GM19025 (cell line): ENCODE measurements around the gene ZFAND5.

Experiments
- ATAC-seq: cut with Tn5 transposase; IDR thresholded peaks from one replicate; pipeline ENCODE4 v1.9.1; 2021; ENCODE audit warnings: mild to moderate bottlenecking, low read depth, moderate library complexity; ENCODE audit not compliant: unreplicated experiment

ZFAND5 gene, protein sequence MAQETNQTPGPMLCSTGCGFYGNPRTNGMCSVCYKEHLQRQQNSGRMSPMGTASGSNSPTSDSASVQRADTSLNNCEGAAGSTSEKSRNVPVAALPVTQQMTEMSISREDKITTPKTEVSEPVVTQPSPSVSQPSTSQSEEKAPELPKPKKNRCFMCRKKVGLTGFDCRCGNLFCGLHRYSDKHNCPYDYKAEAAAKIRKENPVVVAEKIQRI

DNA sequence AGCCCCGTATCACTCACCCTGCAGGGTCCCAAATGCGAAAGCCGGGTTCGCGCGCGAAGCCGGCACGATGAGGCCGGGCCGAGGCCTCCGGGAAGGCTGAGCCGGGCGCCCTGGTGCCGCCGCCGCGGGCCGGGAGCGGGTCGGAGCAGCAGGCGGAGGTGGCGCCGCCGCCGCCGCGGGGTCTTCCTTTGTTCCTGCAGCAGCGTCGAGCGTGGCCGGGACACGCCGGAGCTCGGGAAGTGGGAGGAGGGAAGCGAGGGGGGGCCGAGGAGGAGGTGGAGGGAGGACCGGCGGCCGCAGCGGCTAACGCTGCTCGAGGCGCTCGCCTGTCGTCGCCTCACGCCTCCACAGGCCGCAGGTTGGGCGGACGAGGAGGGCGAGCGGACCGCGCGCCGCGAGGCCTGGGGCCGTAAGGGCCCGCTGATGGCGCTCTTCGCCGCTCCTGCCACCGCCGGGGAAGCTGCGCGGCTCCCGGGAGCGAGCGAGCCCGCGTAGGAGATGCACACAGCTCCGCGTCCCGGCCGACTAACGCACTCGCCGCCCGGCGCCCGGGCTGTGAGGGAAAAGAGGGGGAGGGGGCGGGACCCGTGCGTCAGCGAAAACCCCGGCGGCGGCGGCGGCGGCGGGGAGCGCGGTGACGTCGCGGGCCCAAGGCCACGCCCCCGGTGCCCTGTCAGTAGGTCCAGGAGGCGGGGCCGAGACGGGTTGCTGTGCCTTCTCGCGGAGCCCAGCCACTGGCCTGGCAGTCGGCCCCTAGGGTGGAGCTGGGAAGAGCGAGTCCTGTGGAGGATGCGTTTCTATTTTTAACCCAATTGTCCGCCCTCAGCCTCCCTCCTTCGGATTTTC, at the start of gene ZFAND5:
ZFAND5 (minus strand) TSS at position 530 of the 846 bp plus-strand sequence. CDS start 4,430 bp downstream, outside the sequence.
- peak; percentile 79 for ATAC-seq

DNA sequence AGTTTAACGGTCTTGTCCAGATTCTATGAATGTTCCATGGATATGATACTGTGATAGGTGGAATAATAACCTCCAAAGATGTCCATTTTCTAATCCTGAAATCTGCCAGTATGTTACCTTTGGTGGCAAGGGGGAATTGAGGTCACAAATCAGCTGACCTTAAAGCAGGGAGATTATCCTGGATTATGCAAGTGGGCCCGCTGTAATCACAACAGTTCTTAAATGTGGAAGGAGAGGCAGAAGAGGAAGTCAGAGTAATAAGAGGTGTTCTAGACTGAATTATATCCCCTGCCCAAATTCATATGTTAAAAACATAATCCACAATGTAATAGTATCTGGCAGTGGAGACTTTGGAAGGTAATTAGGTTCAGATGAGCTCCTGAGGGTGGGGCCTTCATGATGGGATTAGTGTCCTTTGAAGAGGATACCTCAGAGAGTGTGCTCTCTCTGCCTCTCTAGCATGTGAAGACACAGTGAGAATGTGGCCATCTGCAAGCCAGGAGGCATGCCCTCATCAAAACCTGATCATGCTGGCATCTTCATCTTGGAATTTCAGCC, 47.6 kb upstream of the ZFAND5 start:
- no peak for ATAC-seq

DNA sequence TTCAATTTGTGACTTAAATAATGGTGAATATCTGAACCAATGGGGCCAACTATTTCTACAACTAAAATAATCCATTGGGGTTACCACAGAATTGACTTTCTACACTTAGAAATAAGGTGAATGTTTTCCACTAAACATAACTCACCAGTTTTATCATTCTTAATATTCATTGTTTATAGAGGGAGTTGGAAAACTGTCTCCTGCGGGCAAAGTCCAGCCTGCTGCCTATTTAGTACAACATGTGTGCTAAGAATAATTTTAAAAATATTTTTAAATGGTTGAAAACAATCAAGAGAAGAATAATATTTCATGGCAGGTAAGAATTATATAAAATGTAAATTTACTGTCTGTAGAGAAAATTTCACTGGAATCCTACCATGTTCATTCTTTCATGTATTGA, 45.2 kb upstream of the ZFAND5 start:
- no peak for ATAC-seq

DNA sequence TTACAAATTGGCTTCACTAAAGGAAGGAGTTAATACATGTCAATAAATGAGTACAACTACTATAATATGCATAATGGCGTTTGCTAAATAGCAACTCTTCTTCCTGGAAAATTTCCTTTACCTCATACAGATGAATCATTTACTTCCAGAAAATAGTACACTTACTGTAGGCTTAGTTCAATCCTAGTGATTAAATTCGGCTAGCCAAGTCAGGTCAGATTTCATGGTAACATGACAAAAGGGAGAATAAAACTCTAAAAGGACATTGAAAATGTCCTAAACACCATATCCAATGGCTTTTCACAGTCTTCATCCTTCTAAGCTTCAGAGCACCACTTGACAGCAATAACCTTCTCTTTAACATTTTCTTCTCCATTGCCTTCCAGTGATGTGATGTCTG, 42.1 kb upstream of the ZFAND5 start:
- ATAC-seq = no peak

DNA sequence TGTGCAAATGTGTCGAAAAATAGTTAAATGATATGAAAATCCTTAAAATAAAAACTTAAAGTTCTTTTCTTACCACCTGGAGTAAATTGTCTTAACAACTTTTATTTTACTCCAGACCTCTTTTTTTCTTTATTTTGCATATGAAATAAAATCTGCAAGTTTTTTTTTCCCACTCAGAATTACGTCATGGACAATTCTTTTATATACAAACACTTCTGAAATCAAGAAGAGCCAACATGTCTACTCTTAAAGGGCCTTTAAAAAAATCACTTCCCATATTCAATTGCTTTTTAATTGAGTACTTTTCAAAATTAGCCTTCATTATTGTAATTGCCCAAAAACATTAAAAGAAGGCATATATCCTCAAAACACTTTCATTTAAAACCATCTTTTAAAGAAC, 37.7 kb upstream of the ZFAND5 start:
- no peak for ATAC-seq

DNA sequence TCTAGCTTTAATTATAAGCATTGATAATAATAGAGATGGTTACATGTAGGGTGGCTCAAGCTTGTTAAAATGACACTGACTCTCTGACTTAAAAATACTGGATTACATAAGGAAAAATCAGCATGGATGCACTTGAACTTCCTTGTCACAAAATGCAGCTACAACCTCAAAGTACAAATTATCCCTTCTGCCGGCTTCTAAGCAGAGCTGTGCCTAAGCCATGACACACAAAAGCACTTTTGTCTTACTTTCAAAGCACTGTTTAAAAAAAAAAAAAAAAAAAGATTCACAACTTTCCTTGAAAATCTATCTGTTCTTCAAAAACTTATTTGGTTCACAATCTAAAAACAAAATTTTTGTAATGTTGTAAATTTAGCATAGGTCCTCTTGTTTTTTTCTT, 36.4 kb upstream of the ZFAND5 start:
- ATAC-seq = no peak

DNA sequence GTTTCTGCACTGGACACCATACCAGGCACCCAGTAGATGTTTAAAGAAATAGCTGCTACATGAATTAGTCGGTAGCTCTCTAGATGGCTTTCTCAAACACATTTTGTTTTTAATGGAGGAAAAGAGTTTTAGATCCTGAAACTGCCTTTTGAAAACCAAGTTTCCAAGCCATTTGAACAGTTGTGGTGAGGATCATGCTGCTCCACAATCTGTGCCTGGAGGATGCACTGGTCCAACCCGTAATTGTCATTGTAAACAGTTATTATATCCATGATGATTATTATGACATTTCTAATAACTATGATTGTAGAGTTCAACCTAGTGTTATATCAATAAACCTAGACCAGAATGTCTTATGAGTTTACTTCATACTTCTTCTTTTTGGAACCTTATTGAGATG, 35.9 kb upstream of the ZFAND5 start:
- no peak for ATAC-seq

DNA sequence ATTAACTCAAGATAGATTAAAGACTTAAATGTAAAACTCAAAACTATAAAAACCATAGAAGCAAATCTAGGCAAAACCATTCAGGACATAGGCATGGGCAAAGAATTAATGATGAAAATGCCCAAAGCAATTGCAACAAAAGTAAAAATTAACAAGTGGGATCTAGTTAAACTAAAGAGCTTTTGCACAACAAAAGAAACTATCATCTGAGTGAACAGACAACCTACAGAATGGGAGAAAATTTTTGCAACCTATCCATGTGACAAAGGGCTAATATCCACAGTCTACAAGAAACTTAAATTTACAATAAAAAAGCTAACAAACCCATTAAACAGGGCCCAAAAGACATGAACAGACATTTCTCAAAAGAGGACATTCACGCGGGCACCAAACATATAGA, 34.4 kb upstream of the ZFAND5 start:
- no peak for ATAC-seq

DNA sequence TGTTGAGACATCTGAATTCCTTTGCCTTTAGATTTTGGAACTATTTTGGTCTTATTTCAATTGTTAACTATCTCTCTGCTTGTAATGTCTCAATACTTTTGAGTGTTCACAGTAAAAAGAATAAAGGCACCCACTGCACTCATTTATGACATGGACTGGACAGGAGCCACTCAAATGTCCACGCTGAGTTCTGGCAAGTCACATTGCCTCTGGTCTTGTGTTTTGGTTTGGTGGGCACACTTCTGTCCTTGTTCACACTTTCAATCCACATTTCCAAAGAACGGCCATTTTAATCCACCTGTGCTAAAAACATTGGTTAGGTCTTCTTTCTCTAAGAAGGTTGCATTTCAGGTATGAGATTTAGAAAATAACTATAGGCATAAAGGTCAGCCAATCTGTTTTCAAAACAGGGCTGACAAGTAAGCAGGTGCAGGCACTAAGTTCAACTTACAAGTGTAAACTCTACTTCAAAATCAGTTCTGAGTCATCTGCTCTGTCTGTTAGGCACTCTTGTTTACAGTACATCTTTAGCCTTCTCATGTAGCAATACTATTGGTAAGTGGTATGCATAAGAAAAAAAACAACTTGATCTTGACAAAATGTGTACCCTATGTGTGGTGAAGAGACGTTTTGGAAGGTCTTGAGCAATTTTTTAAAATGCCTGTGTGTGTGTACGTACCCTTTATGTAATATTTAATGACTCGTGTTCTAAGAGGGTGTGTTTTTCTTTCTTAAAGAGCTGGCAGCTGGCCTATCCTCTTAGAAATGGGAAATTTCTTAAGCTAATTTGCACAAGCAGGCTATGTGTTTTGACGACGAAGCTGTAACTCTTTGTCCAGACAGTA, 31.5 kb upstream of the ZFAND5 start:
- ATAC-seq = no peak

DNA sequence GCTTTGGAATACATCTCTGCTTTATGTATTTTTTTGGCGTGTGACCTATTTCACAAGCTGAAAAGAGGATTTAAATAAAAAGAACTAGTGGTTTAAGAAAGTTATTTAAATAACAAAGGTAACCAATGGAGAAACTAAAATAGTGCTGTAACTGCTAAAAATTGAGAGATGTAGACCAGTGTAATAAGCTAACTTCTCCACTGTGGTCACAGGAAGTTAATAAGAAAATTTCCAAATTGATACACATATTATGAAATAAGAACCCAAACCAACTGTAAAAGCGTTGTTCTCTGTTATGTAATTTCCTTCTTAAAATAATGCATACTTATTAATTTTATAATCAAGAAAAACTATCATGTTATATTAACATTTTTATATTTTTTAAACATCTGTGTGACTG, 29.1 kb upstream of the ZFAND5 start:
- no peak for ATAC-seq

DNA sequence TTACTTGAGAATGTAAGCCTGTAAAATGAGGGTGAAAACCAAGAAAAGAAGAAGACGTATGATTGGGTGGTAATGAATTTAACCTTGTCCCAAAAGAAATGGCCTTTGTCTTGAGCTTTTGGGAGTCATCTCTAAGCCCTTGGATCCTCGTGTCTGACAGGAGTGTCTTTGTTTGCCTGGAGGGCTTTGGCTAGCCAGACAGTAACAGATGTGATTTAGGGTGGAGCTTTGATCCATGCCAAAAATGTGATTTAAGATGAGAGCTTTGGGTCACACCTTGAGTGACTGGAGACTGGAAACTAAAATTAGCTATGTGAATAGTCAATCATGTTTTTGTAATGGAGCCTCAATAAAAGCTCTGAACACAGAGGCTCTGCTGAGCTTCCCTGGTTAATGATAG, 25.9 kb upstream of the ZFAND5 start:
- ATAC-seq = no peak

DNA sequence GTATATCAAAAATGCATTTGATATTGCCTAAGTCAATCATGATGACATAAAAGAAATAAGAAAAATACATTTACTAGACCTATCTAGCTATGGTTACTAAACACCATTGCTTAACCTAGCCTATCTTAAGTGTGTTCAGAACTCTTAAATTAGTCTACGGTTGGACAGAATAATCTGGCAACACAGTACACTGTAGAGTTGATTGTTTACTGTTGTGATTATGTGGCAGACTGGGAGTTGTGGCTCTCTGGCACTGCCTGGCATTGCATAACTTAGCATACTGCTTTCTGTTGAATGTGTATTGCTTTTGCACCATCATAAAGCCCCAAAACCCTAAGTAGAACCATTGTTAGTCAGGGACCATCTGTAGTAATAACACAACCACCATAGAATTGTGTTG, 21.2 kb upstream of the ZFAND5 start:
- ATAC-seq = no peak

DNA sequence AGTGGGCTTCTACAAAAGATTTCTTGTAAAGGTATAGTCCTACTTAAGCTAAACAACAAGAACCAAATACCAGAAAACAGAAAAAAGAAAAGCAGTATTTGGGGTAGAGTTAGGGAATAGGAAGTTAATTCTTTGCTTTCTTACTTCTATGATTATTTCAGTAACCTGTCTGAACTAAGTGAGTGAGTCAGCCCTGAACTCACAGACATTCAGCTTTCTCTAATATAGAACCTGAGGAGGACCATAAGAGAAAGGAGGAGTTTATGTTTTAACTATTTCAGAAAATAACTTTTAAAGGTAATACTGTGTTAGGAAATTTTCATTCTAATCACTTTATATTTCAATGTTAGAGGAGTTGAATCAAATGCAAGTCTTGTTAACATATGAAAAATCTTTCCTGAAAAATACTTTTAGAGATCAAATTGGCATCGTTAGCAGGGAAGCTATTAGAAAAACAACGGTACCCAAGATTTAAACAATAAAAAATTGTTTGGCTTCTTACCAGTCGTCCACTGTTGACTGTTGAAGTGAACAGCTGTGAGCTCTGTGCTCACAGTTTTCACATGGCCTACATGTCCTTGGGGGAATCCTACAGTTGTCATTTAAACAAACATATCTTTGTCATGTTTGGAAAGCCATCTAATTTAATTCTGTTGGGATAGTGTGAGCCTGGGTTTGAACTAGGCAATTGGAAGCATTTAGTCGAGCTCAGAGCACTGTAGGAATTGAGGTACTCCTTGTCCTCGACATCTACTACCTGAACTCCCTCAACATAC, 19.9 kb upstream of the ZFAND5 start:
- no peak for ATAC-seq

DNA sequence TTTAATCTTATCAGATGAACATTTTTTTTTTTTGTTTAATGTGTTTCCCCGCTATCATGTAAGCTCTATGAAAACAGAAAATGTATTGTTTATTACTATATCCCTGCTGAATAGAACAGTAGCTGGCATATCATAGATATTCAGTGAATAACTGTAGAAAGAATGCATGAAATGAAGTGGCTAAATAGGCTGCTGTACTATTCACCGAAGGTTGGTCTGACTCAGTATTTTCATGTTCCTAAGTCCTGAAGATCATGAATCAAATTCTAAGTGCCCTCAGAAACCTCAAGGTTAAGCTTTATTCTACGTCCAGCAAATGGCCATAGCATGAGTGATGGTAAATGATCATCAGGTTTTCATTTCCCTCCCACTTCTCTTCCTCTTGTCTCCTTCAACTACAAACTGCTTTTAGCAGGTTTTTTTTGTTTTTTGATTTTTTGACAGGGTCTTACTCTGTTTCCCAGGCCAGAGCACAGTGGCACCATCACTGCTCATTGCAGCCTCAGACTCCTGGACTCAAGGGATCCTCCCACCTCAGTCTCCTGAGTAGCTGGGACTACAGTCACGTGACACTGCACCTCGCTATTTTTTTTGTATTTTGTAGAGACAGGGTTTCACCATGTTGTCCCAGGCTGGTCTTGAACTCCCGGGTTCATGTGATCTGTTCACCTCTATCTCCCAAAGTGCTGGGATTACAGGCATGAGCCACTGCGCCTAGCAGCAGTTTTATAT, 19.1 kb upstream of the ZFAND5 start:
- no peak for ATAC-seq

DNA sequence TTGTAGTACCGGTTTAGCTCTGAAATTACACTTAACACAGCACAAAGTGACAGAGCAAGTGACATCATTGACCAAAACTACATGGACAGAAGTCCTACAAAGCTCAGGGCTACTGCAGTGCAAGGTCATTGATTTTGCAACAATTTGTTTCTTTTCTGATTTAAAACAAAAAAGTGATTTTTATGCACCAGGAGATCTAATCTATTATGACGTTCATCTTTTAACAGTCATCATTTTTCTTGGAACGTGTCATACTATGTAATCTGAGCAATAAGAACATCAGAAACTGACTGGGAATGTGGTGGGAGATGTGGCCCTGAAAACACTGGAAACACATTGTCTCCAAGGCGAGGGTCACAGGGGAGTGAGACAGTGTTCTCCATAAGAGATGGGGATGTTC, 17.4 kb upstream of the ZFAND5 start:
- ATAC-seq = no peak

DNA sequence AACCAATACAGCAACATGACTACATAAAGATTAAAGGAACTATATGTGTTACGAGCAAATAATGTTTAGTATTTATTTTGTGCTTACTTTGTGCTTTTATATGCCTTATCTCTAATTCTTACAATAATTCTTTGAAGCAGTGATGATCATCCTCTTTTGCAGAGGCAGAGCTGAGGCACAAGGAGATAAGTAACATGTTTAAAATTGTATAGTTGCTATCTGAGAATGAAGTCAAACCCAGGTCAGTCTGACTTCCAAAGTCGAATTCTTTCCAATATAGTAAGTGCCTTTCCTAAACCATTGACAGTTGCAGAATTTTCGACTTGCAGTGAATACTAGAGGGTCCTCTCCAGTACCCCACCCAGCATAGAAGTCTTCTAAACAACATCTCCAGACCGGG, 12.0 kb upstream of the ZFAND5 start:
- ATAC-seq = no peak

DNA sequence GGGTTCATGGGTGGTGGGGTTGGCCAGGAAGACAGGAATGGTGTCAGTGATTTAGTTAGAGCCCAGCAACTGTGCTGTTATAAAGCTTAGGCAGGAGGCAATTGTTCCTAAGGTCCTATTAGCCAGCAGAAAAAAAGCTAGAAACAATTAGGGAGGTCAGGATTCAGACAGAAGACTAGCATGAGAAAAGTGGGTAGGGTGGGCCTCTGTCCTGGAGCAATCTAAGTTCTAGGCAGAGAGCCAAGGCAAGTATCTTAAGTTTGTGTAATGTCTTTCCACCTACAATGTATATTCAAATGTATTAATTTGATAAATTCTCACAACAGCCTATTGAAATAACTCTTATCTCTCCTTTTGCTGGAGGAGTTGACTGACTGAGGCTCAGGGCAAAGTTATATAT, 6.1 kb upstream of the ZFAND5 start:
- ATAC-seq = no peak

DNA sequence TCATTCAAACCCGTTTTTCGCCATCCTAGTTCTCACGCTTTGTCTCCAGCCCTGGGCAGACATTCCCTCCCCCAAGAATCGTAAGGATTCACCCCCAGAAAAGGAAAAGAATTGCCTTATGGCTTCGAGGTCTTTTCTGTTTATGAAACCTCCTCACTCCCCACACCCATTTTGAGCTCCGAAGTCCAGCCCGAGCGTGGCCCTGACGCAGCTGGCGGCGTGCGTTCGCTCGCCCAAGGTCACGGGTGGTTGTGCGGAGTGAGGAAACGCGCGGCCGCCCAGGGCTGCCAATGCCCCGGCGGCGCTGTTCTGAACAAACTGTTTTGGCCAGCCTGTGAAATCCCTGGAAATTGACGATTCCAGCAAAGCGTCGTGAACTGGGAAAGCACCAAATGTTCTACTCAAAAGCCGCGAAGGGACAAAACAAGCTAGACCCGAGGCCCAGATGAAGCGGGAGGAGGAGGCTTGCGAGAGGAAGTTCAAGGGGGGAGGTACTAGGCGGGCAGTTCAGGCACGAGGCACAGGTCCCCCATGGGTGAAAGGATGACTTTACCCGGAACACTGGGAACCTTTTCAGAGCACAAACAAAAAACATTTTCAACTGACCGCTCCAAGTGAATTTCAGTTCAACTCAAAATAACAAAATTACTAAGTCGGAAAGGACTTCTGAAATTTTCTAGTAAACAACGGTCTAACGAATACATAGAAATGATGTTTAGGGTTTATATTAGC, 683 bp upstream of the ZFAND5 start:
- ATAC-seq = peak; percentile 32
